ENCODE measurements around the gene ADNP2. TPM values are rescaled to one million over a fixed set of nuclear protein-coding genes. Genes with fewer than 3 reads are reported as not detected.

The ADNP2 gene
- total and polyA plus RNA-seq, 2 experiments from 2014 or later = 19.3 to 66.4 TPM

- TF ChIP-seq ZNF462 (CRISPR knock-in tag; IDR thresholded peaks at IDR 0.05) (no peak), ZNF114 (CRISPR knock-in tag; IDR thresholded peaks at IDR 0.05) (no peak)
Observed at GRCh38 chr18:80187956-80188642, 79.0 kb downstream of the ADNP2 start (continued).

GRCh38 chr18:80188643-80189530 lies 79.8 kb downstream of the ADNP2 start:
- Histone ChIP-seq H3F3A (replicated peaks; ENCODE audit: low read depth) (peaks cover 7% of the 10 kb centered on the region; the same call in 1 of the 2 replicates), H3K4me1 (ENCODE audit: insufficient read depth) (no peaks in the 10 kb centered on the region), H3K36me3 (ENCODE audit: insufficient read depth) (no peaks in the 10 kb centered on the region), H3K4me3 (no peak overlapping the region), H4K20me1 (replicated peaks; ENCODE audit: insufficient read depth) (no peaks in the 10 kb centered on the region), H2AFZ (no peak overlapping the region), H3K4me2 (no peak overlapping the region), H3K27ac (ENCODE audit: low read depth) (no peak overlapping the region), H3K79me2 (replicated peaks; ENCODE audit: insufficient read depth) (no peaks in the 10 kb centered on the region), H3K9me2 (ENCODE audit: insufficient read depth) (no peaks in the 10 kb centered on the region), H3K27me3 (ENCODE audit: insufficient read depth) (no peaks in the 10 kb centered on the region)
- ATAC-seq (no peak), DNase-seq (ENCODE audit: low spot score) (no peak)
- Mint-ChIP-seq H3K9me3 (peaks cover 13% of the 10 kb centered on the region), H3K36me3 (ENCODE audit: low read depth) (peaks cover 3% of the 10 kb centered on the region; the same call in 1 of the 3 replicates), H3K4me3 (no peak overlapping the region), H3K27me3 (ENCODE audit: insufficient read depth, low read depth, poor library complexity) (peaks cover 3% of the 10 kb centered on the region), H3K27ac (no peak overlapping the region), H3K4me1 (no peaks in the 10 kb centered on the region)
- TF ChIP-seq ZNF331 (CRISPR knock-in tag; IDR thresholded peaks at IDR 0.05; ENCODE audit: low read depth) (no peak), ZNF114 (CRISPR knock-in tag; IDR thresholded peaks at IDR 0.05) (no peak)

All from GM23338 (cell line).